GM19463 (cell line): Measurements from ENCODE around the gene TRIM46.

Experiments
- ATAC-seq: cut with Tn5 transposase; IDR thresholded peaks from one replicate; pipeline ENCODE4 v1.9.1; 2021; ENCODE audit warnings: mild to moderate bottlenecking, moderate library complexity; ENCODE audit not compliant: unreplicated experiment

The TRIM46 gene, protein sequence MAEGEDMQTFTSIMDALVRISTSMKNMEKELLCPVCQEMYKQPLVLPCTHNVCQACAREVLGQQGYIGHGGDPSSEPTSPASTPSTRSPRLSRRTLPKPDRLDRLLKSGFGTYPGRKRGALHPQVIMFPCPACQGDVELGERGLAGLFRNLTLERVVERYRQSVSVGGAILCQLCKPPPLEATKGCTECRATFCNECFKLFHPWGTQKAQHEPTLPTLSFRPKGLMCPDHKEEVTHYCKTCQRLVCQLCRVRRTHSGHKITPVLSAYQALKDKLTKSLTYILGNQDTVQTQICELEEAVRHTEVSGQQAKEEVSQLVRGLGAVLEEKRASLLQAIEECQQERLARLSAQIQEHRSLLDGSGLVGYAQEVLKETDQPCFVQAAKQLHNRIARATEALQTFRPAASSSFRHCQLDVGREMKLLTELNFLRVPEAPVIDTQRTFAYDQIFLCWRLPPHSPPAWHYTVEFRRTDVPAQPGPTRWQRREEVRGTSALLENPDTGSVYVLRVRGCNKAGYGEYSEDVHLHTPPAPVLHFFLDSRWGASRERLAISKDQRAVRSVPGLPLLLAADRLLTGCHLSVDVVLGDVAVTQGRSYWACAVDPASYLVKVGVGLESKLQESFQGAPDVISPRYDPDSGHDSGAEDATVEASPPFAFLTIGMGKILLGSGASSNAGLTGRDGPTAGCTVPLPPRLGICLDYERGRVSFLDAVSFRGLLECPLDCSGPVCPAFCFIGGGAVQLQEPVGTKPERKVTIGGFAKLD

DNA sequence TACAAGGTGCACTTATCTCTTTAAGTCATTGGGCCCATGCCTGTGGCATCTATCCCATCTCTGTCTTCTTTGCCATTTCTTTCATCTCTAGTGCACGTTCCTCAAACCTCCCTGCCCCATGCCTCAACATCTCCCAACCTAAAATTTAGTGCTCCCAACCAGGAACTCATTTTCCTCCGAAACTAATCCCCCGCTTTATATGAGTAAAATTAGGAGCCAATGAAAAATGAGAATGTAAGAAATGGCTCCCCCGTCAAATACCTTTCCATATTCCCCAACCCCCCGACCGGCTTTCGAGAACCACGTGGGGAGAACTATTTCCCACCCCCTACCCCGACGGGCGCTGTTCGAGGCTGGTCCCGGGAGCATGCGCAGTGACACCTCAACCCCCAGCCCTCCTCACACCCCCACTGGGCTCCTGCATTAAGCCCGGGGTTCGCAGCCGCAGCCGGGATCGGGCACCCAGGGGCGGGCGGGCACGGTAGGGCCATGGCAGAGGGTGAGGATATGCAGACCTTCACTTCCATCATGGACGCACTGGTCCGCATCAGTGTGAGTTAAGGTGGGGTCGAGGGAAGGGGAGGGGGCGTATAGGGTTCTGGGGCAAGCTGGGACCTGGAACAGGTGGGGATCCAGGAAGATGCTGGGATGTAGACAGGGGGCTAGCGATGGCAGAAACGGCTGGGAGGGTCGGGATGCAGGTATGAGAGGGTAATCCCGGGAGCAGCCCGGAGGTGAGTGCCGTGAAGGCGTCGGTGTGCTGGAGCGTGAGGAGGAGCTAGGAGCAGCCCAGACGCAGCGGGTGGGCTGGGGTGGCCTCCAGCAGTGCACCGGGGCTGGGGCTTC lies at the start of gene TRIM46:
Gene TRIM46 (plus strand): TSS at position 372 of the 846 bp plus-strand sequence. CDS start 118 bp downstream, at position 490.
- ATAC-seq: no peak

DNA sequence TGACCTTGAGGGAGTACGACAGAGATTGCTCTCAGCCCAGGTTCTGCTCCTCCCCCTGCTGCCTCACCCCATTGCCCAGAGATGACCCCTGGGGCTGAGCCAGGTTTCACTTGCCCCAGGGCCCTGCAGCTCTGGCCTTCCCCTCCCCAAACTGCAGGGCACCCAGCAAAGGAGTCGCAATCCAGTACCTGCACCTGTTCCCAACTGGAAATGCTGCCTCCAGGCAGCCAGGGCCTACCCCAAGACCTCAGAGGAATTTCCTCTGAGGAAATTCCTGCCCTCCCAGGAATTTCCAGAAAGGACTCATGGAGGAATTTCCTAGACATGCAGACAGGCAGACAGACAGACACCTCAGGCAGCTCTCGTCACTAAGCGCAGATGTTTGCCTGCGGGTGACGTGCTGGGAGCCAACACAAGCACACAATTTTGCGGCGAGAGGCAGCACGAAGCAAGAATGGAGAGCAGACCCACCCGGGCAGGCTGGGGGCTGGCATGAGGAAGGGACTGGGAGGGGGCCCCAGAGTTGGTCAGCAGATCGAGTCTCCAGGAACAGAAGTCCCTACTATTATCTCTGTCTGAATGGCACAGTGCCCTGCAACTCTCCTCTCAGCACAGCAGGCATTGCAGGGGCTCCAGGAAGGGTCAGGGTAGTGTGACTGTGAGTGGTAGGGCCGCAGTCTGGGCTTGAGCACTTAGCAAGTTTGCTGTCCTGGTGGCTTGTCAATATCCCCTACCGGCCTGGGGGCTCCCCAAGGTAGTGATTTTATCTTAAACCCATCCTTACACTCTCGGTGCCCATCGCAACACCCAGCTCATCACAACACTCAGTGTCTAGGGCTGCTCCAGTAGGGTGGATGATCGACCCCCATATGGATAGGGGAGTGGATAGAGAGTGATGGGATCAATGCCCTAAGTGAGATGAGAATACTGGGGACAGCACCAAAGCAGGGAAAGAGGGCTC lies 48.9 kb upstream of the TRIM46 start:
- ATAC-seq: no peak

DNA sequence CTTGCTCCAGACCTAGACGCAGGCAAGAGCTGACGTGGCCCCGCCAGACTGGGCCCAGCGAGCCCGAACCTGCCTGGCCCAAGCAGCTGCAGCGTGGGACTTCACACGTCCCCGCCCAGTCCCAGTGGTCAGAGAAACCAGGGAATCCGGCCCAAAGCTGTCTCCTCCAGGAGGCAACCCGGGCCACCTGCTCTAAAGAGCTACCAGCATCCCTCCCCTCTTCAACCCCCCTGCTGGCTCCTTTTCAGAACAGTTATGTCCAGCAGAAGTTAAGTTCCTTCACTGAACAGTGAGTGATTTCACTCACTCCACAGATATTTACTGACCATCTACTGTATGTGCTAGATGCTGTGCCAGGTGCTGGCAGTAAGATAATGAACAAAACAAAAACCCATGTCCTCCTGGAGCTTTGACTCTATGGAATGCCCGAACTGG lies 48.1 kb upstream of the TRIM46 start:
- no peak for ATAC-seq

DNA sequence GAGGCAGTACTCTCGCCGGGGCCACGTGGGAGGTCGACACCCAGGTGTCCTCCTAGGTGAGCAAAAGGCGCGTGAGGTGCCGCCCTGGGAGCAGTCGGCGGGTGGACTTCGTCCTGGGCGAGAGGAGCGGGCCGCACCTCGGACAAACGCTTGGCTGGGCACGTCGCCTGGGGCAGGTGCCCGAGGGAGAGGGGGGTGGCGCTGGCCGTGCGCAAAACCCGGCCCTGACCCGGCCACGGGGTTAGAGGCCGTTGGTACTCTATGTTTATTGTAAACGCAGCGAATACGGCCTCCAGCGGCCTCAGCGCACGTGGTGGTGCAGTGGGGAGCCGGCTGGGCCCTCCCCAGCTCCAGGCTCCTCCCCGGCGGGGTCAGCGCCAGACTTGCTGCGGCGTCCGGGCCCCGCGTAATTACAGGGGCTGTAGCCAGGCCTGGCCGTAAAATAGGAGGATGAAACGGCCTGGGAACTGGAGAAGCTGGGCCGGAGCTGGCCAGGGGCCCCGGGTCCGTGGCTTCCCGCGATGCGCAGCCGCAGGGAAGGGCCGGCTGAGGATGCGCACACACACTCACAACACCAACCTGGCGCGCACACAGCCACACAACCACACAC lies 47.6 kb upstream of the TRIM46 start:
- no peak for ATAC-seq

DNA sequence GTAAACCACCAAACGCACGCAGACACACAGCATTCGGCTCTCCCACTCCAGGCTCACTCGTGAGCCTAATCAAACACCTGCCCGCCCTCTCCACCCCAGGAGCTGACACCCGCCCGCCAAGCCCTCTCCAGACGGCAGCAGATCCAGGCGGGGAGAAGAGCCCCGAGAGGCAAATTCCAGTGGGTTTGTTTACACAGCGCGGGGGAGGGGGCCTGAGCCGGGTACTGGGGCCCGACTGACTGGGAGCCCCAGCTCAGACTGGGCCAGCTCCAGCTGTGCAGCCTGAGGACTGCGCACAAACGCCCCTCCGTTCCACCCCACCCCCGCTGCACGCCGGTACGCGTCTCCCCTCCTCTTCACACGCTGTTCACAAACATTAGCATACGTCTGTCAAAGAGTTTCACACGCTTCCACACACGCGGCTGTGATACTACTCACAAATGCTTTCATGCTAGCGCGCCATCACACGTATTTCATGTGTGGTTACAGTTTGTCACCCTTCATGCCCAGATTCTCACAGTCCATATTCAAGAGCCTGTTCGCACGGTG lies 47.0 kb upstream of the TRIM46 start:
- no peak for ATAC-seq

DNA sequence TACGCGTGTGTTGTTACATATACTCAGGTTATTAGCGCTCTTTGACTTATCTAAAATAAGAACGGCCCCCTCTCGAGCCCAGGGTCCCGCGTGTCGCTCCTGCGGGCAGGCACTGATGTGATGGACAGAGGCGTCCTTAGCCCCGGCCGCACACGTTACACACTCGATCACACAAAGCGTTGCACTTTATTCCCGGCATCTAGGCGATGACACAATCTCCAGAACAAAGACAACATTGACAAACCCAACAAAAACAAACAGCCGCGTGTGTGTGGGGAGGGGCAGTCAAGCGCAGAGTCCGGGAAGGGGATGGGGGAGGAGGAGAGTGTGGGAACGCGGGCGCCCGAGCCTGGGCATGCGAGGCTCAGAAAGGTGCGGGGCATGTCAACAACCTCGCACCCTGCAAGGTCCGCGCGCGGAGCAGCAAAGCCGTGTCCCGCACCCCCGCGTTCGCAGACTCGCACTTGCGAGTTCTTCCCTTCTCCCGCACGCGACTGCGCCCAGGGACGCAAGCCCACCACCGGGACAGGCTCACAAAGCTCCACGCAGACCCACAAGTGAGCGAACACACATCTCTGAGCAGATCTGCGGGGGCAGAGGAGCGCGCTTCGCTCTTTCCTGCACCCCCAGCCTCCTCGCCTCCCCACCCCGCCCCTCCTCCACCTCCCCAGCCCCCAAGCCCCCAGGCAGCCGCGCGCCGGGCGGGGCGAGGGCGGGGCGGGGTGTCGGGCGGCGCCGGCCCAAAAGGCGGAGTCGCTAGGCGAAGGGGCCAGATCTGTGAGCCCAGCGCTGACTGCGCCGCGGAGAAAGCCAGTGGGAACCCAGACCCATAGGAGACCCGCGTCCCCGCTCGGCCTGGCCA lies 46.3 kb upstream of the TRIM46 start, which contains the start of gene EFNA1:
Gene EFNA1 (plus strand): TSS at position 772 of the 862 bp plus-strand sequence. CDS start 102 bp downstream, outside the sequence.
- no peak for ATAC-seq

DNA sequence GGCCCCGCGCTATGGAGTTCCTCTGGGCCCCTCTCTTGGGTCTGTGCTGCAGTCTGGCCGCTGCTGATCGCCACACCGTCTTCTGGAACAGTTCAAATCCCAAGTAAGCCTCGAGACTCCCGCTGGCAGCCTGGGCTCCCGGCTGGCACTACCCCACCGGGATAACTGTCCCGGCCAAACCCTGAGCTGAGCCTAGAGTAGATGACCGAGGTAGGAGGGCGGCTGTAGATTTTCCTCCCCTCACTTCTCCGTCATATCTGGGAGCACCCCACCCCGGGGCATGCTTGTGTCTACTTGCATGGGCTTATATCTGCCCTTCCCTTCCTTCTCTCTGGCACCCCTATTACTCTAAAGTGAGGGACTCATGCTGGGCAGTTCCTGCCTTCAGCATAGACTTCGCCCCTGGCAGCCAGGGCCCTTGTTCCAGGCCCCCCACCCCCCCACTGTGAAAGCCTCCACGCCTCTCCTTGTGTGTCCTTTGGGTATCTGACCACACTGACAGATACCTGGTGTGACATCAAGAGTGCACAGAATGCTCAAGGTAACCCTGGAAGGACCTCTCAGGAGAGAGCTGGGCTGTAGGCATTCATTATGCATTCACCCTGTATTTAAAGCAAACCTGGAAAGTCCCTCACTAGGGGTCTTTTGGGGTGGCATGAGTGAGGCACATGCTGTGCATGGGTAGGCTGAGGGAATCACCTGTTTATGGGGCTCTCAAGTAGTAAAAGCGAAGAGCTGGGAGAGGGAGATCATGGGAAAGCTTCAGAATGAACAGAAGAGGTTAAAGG lies 45.5 kb upstream of the TRIM46 start:
- ATAC-seq: no peak

DNA sequence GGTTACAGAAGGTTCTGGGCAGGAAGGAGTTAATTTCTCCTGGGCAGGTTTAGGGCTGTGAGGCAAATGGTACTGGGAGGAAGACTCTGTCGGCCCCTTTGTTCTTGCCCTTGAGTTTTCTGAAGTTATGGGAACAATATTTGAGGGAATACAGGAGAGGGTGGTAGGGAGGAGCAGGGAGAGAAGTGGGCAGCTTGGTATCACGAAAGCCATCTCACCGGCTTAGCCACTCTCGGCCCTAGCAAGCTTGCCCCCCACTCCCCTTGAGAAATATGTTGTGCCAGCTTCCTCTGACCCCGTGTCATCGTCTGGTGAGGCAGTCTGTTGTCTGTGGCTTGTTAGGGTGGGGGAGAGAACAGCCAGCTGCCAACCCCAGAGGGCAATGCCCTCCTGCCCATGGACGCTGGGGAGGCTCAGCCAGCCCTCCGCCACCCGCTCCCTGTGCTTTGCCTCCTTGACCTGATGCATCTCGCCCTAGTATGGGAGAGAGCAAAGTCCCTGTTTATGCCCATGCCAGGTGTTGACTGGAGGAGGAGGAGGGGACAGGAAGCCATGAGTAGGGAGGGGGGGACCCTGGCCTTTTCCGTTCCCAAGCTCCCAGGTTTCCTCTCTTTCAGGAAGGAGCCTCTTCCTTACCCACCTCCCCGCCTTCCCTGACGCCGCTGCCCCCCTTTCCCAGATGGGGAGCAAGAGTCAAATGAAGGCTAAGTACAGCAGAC lies 44.7 kb upstream of the TRIM46 start:
- ATAC-seq: no peak

DNA sequence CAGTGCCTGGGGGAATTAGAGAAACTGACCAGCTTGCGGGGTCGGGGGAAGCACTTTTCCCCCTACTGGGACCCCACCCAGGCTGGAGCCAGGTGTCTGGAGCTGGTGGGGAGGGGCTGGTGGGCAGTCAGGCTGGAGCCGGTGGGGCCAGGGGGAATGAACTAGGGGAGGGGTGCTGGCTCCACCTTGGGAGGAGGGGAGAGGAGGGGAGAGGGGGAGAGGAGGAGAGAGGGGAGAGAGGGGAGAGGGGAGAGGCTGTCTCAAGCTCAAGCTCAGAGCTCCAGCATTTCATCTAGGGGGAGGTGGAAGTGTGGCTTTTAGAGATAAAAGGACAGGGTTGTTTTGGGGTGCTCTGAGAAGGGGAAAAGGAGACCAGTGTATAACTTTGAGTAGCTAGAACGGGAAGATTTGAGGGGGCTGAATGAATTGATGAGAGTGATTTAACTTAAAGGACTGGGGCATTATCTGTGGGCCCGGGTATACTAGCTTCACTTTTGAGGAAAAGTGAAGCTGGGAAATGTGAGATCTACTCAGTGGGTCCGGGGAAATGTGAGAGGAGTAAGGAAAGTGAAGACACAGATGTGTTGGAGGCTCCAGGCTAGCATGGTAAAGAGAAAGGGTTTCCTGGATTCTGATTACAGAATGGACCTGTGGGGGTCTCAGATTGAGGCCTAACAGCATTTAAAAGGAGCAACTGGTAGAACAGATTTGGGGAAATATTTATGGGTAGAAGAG lies 43.2 kb upstream of the TRIM46 start:
- no peak for ATAC-seq

DNA sequence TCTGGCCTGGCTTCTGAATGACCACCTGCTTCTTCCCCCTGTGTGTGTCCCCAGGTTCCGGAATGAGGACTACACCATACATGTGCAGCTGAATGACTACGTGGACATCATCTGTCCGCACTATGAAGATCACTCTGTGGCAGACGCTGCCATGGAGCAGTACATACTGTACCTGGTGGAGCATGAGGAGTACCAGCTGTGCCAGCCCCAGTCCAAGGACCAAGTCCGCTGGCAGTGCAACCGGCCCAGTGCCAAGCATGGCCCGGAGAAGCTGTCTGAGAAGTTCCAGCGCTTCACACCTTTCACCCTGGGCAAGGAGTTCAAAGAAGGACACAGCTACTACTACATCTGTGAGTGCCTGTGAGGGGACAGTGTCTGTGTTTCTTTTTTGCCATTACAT lies 42.4 kb upstream of the TRIM46 start:
- ATAC-seq: no peak

DNA sequence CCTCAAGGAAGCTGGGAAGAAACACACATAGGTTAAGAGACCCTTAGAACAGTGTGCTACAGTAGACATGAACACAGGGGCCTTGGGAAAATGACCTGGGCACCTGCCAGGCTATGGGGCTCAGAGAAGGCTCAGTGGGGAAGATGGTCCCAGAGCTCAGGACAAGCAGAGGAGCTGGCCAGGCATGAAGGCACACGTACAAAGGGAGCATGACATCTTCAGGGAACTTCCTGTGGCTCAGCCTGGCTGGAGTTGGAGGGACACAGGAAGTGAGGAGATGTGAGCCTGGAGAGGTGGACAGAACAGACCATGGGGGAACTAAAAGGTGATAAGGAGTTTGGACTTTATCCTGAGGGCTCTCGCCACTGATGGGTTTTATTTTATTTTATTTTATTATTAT lies 41.8 kb upstream of the TRIM46 start:
- no peak for ATAC-seq

DNA sequence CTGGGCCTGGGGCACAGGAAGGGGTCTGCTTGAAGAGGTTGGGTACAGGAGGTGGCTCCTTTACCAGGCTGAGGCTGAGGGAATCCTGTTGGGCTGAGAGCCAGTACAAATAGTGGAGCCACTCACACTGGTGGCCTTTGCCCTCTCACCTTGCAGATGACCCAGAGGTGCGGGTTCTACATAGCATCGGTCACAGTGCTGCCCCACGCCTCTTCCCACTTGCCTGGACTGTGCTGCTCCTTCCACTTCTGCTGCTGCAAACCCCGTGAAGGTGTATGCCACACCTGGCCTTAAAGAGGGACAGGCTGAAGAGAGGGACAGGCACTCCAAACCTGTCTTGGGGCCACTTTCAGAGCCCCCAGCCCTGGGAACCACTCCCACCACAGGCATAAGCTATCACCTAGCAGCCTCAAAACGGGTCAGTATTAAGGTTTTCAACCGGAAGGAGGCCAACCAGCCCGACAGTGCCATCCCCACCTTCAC lies 39.8 kb upstream of the TRIM46 start:
- ATAC-seq: no peak

DNA sequence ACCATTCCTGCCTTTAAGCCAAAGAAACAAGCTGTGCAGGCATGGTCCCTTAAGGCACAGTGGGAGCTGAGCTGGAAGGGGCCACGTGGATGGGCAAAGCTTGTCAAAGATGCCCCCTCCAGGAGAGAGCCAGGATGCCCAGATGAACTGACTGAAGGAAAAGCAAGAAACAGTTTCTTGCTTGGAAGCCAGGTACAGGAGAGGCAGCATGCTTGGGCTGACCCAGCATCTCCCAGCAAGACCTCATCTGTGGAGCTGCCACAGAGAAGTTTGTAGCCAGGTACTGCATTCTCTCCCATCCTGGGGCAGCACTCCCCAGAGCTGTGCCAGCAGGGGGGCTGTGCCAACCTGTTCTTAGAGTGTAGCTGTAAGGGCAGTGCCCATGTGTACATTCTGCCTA lies 39.3 kb upstream of the TRIM46 start:
- ATAC-seq: no peak

DNA sequence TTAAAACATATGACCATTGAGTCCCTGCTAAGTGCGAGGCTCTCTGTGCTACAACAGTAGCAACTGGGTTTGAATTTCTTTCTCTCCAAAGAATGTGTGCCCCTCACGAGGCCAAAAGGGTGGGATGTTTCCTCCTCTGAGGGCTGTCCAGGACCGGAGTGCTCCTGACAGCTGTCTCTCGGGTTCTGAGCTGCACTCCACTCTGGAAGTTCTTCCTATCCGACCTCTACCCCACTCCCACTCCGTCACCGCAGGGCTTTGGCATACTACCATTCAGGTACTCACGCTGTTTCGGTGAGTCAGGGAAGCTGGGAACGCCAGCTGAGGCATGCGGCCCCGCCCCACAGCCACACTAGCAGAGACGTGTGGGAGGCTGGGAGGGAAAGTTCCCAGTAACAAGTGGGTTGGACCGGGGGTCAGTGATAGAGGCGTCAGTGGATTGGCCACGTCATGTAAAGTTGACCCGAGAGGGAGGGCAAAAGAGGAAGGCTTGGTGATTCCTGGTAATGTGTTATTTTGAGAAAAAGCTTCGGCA lies 38.7 kb upstream of the TRIM46 start:
- ATAC-seq: no peak

DNA sequence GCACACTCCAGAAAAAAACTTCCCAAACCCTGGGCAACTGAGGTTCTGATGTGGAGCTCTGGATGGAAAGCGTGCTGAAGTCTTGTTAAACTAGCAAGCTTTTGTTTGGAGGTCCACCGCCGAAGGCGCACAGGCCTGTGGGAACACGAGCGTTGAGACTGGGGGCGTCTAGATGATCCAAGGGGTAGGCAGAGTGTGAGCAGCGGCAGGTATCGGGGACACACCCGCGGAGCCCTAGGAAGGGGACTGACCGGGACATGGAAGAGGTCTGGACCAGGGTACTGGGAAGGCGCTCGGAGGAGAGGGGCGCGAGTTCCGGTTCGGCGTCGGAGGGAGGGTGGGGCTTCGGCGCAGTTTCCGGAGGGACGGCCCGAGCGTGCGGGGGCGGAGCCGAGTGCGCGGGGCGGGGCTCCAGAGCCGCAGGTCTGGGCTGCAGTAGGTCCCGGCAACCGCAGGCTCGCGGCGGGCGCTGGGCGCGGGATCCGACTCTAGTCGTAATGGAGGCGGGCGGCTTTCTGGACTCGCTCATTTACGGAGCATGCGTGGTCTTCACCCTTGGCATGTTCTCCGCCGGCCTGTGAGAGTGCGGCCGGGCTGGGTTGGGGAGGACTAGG lies 38.1 kb upstream of the TRIM46 start, which contains the start of gene SLC50A1:
Gene SLC50A1 (plus strand): TSS at position 438 of the 614 bp plus-strand sequence. CDS start 60 bp downstream, at position 498.
- peak; percentile 75 for ATAC-seq
